PC-3 (cell line): ENCODE measurements around the gene RASAL2.

ENCODE experiments used
- EZH2 ChIP-seq: fragments of 300-600 bp; sonication (generic); IDR thresholded peaks from one replicate; pipeline ENCODE4 v1.6.1; 2017; ENCODE audit warnings: antibody characterized with exemption, mild to moderate bottlenecking, low read length; ENCODE audit not compliant: unreplicated experiment
- EZH2phosphoT487 ChIP-seq: fragments of 300-600 bp; sonication (generic); IDR thresholded peaks from 2 replicates; pipeline ENCODE4 v1.6.1; 2018; ENCODE audit warnings: mild to moderate bottlenecking, antibody characterized with exemption, low read length, borderline replicate concordance
- TF ChIP-seq, protein P1 (sequence below): fragments of 300-600 bp; sonication (generic); conservative IDR thresholded peaks from 2 replicates; pipeline ENCODE4 v1.5.1; 2017; ENCODE audit warnings: antibody characterized with exemption, low read depth, mild to moderate bottlenecking, low read length

DNA sequence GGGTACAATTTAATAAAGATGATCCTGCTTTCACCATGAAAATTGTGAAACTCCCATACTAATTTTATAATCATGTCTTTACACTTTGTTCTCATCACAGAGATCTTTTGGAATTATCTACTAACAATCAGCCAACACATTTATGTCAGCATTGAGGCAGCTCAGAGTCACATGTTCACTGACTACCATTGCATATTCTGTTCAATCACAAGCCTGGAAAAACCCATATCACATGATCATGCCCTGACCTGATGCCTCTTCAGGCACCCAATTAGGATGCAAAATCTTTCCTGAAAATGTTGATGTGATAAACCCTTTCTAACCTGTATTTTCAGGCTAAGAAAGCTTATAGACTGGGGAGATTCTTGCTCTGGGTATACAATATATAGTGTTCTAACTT, 21.6 kb upstream of the RASAL2 start:
- TF ChIP-seq, protein P1, sequence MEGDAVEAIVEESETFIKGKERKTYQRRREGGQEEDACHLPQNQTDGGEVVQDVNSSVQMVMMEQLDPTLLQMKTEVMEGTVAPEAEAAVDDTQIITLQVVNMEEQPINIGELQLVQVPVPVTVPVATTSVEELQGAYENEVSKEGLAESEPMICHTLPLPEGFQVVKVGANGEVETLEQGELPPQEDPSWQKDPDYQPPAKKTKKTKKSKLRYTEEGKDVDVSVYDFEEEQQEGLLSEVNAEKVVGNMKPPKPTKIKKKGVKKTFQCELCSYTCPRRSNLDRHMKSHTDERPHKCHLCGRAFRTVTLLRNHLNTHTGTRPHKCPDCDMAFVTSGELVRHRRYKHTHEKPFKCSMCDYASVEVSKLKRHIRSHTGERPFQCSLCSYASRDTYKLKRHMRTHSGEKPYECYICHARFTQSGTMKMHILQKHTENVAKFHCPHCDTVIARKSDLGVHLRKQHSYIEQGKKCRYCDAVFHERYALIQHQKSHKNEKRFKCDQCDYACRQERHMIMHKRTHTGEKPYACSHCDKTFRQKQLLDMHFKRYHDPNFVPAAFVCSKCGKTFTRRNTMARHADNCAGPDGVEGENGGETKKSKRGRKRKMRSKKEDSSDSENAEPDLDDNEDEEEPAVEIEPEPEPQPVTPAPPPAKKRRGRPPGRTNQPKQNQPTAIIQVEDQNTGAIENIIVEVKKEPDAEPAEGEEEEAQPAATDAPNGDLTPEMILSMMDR: no peak
- TF ChIP-seq EZH2 (no peak), EZH2phosphoT487 (no peak)
